T-helper 1 cell (primary cell): ENCODE measurements around the gene SOHLH1.

ENCODE experiments used
- DNase-seq, 5 donors: peaks; one replicate each; pipeline ENCODE4 v3.0.0-alpha.2; 2012 to 2020

Gene SOHLH1

DNA sequence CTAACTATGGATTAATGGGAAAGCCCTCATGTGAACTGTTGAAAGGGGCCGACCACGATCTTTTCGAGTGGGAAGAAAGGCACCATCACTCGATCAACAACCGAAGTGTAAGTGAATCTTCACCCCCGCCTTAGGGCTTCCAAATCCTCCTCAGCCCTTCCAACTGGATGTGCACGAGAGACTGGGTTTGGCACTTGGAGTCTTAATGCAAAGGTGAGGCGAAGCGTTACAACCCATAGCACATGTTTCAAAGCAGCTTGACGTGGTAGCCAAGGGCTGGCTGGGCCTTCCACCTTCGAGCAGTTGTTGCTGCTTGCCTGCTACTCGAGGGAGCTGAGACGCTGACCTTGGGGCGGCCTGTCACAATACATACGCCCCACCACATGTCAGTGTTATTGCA is 41.9 kb downstream of the SOHLH1 start:
- no peak for DNase-seq

DNA sequence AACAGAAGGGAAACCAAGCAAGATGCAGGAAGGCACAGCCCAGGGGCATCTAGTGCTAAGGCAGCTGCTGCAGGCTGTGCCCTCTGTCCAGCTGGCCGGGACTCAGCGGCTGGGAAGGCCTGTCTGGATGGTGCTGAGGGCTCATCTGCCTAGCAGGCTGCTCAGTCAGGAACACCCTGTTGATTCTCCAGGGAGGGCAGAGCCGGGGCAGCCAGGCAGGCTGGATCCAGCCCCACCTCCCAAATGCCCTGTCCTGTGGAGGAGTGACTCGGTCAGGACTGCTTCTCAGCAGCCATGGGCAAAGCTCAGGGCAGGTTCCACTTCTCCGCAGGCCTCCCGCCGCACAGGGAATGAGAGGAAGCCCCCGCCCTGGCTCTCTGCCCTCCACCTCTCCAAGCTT is 44.0 kb downstream of the SOHLH1 start:
- no peak for DNase-seq

DNA sequence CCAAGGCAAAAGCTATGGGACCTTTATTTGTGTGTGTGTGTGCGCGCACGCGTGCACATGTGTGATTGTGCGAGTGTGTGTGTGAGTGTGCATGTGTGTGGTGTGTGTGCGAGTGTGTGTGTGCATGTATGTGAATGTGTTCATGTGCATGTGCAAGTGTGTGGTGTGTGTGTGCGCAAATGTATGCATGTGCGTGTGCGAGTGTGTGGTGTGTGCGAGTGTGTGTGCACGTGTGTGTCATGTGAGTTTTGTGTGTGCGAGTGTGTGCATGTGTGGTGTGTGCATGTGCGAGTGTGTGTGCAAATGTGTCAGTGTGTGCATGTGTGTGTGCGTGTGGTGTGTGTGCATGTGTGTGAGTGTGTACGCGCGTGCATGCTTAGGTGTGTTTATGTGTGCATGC is 48.9 kb downstream of the SOHLH1 start:
- DNase-seq: no peak

DNA sequence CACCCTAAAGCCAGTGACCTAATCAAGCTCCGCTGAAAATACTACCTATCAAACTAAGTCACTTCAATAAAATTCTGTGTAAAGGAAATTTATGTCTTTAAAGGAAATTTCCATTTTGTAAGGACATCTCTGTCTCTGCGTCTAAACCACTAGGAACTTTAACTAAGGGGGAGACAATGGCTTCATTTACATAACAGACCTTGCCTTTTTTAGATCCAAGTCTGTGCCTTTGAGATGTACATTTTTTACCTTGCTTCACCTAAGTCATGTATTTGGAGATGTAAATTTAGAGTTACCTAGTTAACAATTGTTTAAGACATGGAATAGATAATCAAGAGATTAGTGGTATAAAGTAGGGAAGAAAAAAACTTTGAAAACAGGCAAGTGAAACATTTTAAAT is 49.8 kb downstream of the SOHLH1 start:
- DNase-seq: no peak

DNA sequence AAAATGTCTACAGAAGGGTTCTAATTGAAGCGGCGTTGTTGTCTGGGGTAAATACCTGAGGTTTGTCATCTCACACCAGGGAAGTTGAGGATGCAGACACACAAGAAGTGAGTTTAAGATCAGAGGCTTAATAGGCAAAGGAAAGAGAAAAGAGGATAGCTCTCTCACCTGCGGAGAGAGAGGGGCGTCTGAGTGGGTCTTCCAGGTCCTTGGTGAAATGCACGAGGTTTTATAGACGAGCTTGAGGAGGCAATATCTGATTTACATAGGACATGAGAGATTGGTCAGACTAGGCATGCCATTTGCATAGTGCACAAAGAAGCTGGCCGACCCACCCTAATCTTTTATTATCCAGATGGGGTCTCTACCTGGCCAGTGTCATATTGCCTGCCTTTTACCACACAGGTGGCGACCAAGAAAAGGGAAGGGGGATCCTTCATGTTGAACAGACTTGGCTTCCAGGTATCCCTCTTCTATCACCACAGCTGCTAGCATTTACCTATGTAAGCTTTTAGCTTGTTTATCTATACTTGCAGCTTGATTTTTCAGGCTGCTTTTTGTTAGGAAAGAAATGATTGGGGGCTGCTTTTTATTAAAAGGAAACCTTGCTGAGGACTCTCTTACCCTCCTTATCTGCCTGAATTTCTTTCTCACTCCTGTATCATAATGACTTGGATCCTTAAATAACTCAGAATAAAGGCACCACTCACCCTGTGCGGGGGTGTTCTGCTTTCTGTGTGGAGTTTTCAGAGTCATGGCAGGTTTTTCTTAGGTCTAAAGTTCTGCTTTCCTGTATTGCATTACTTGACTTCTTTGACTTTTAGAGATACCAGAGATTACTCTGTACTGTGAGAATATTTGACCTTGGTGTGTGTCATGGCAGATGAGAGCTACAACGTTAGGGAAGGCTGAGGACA is 50.5 kb downstream of the SOHLH1 start:
- DNase-seq: no peak

DNA sequence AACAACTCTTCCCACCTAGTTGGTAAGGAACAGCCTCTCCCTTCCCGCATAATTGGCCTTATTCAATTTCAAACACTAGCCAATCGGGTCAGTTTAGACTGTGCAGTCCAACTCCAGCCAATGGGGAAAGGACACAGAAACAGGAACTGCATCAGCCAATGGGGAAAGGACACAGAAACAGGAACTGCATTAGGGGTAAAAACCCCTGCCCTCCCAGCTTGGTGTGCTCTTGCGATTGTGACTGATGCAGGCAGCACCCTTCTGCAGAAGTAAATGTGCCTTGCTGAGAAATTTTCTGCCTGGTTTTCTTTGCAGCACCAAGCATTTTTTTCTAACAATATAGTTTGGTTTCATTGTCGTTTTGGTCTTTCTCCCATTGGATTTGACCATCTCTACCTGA is 51.4 kb downstream of the SOHLH1 start:
- no peak for DNase-seq

DNA sequence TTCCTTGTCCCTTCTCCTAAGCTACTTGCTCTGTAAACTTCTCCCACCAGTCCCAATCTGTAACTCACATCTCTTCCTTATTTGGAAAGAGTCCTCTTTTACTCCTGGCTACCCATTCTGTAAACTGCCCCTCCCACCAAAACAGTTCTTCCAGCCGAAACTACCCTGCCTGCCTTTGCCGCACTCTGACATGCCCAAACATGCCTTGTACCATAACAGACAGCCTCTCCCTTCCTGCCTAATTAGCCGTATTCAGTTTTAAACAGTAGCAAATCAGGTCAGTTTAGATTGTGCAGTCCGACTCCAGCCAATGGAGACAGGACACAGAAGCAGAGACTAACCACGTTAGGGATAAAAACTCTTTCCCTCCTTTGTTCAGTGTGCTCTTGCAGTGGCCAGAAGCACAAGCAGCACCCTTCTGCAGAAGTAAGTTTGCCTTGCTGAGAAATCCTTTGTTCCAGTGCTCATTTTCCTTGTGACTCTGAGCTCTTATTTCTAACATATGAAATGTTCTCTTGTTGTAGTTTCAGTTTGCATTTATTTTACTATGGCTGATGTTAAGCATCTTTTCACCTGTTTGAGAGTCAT is 54.6 kb downstream of the SOHLH1 start:
- DNase-seq: no peak
